ENCODE measurements around the gene ENKUR. TPM values are rescaled to one million over a fixed set of nuclear protein-coding genes. Genes with fewer than 3 reads are reported as not detected.

ENKUR gene
- total and polyA plus RNA-seq, 4 donors: 0.08 to 0.15 (median 0.13) TPM

DNA sequence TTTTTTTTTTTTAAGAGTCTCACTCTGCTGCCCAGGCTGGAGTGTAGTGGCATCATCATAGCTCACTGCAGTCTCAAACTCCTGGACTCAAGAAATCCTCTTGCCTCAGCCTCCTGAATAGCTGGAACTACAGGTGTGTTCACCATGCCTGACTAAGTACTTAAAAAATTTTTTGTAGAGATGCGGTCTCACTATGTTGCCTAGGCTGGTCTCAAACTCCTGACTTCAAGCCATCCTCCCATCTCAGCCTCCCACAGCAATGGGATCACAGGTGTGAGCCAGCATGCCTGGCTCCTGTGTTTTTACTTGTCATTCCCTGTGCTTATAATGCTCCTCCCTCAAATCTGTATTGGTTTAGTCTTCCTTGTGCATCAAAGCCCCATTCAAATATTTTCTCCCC lies 47.2 kb upstream of the ENKUR start (continued):
- TF ChIP-seq FOXA1 (IDR thresholded peaks at IDR 0.05) (no peak), RXRA (IDR thresholded peaks at IDR 0.05) (no peak), GABPA (IDR thresholded peaks at IDR 0.05 in 1 of 2, conservative IDR thresholded peaks at IDR 0.05 in 1 of 2) (no peak)

DNA sequence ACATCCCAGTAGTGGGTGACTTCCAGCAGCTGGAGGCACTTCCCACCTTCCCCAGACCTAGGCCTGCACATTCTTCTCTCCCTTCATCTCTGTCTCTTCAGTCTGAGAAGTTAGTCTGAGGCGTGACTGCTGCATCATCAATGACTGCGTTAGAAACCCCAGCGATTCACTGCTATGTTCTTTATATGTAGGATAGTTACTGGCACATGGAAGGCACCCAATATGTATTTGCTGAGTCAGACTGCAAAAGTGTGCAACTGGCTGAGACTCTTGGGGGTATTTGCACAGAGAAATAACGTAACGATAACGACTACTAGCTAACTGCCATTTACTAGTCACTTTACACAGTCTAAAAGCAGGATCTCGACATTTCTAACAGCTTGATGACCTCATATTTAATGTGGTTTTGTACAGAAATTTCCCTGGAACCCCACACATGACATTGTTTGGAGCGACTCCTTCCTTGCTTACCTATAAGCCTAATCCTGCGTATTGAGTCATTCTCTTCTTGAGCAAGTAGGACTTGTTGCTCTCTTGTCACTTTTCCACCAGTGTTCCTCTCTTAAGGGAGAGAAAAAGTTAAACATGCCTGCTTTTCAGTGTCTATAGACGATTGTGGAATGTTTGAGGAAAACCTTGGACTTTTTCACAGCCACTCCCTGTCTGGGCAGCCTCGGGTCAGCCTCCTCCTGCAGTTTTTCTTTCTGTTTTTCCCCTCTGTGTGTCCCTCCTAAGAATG lies 45.9 kb upstream of the ENKUR start:
- Histone ChIP-seq H3K4me1 (ENCODE audit: control insufficient read depth in 4 of 4, insufficient read depth in 4 of 4, low read length in 3 of 4) (peaks cover 2 to 22% (median 3%) of the 10 kb centered on the region in 4 donors), H3K27me3 (ENCODE audit: control insufficient read depth in 4 of 4, insufficient read depth in 4 of 4, low read length in 3 of 4) (no peaks in the 10 kb centered on the region), H3K9ac (ENCODE audit: low read depth in 1 of 2, low read length in 2 of 2) (peak overlapping the region; percentile 83 to 88), H3K36me3 (ENCODE audit: control insufficient read depth in 4 of 4, insufficient read depth in 3 of 4, low read depth in 1 of 4, low read length in 3 of 4) (no peaks in the 10 kb centered on the region), H3K9me3 (ENCODE audit: control insufficient read depth in 4 of 4, low read length in 3 of 4) (no peaks in the 10 kb centered on the region), H3K27ac (ENCODE audit: low read depth in 1 of 2, low read length in 2 of 2) (peak overlapping the region; percentile 91 to 98), H3K4me3 (ENCODE audit: low read depth in 1 of 3, low read length in 3 of 3) (peak overlapping the region in 2 of 3 donors; percentile 32 to 59)
- WGBS: 54% methylated on average over 11 of the region's 11 CpGs
- TF ChIP-seq YY1 (IDR thresholded peaks at IDR 0.05) (no peak), EGR1 (IDR thresholded peaks at IDR 0.05; ENCODE audit: low read depth in 2 of 2) (no peak), HNF4G (IDR thresholded peaks at IDR 0.05) (no peak), SP1 (IDR thresholded peaks at IDR 0.05) (no peak), RAD21 (IDR thresholded peaks at IDR 0.05) (no peak), TAF1 (conservative IDR thresholded peaks at IDR 0.05) (no peak), GABPA (IDR thresholded peaks at IDR 0.05 in 1 of 2, conservative IDR thresholded peaks at IDR 0.05 in 1 of 2) (no peak), FOXA2 (IDR thresholded peaks at IDR 0.05) (no peak), RXRA (IDR thresholded peaks at IDR 0.05) (no peak), NR2F2 (IDR thresholded peaks at IDR 0.05) (no peak)
- TF ChIP-seq, protein P1, sequence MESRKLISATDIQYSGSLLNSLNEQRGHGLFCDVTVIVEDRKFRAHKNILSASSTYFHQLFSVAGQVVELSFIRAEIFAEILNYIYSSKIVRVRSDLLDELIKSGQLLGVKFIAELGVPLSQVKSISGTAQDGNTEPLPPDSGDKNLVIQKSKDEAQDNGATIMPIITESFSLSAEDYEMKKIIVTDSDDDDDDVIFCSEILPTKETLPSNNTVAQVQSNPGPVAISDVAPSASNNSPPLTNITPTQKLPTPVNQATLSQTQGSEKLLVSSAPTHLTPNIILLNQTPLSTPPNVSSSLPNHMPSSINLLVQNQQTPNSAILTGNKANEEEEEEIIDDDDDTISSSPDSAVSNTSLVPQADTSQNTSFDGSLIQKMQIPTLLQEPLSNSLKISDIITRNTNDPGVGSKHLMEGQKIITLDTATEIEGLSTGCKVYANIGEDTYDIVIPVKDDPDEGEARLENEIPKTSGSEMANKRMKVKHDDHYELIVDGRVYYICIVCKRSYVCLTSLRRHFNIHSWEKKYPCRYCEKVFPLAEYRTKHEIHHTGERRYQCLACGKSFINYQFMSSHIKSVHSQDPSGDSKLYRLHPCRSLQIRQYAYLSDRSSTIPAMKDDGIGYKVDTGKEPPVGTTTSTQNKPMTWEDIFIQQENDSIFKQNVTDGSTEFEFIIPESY (IDR thresholded peaks at IDR 0.05): no peak
- TF ChIP-seq, protein P2, sequence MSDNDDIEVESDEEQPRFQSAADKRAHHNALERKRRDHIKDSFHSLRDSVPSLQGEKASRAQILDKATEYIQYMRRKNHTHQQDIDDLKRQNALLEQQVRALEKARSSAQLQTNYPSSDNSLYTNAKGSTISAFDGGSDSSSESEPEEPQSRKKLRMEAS (IDR thresholded peaks at IDR 0.05): no peak
- TF ChIP-seq, protein P3, sequence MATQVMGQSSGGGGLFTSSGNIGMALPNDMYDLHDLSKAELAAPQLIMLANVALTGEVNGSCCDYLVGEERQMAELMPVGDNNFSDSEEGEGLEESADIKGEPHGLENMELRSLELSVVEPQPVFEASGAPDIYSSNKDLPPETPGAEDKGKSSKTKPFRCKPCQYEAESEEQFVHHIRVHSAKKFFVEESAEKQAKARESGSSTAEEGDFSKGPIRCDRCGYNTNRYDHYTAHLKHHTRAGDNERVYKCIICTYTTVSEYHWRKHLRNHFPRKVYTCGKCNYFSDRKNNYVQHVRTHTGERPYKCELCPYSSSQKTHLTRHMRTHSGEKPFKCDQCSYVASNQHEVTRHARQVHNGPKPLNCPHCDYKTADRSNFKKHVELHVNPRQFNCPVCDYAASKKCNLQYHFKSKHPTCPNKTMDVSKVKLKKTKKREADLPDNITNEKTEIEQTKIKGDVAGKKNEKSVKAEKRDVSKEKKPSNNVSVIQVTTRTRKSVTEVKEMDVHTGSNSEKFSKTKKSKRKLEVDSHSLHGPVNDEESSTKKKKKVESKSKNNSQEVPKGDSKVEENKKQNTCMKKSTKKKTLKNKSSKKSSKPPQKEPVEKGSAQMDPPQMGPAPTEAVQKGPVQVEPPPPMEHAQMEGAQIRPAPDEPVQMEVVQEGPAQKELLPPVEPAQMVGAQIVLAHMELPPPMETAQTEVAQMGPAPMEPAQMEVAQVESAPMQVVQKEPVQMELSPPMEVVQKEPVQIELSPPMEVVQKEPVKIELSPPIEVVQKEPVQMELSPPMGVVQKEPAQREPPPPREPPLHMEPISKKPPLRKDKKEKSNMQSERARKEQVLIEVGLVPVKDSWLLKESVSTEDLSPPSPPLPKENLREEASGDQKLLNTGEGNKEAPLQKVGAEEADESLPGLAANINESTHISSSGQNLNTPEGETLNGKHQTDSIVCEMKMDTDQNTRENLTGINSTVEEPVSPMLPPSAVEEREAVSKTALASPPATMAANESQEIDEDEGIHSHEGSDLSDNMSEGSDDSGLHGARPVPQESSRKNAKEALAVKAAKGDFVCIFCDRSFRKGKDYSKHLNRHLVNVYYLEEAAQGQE (IDR thresholded peaks at IDR 0.05): no peak
- TF ChIP-seq, protein P4, sequence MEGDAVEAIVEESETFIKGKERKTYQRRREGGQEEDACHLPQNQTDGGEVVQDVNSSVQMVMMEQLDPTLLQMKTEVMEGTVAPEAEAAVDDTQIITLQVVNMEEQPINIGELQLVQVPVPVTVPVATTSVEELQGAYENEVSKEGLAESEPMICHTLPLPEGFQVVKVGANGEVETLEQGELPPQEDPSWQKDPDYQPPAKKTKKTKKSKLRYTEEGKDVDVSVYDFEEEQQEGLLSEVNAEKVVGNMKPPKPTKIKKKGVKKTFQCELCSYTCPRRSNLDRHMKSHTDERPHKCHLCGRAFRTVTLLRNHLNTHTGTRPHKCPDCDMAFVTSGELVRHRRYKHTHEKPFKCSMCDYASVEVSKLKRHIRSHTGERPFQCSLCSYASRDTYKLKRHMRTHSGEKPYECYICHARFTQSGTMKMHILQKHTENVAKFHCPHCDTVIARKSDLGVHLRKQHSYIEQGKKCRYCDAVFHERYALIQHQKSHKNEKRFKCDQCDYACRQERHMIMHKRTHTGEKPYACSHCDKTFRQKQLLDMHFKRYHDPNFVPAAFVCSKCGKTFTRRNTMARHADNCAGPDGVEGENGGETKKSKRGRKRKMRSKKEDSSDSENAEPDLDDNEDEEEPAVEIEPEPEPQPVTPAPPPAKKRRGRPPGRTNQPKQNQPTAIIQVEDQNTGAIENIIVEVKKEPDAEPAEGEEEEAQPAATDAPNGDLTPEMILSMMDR (IDR thresholded peaks at IDR 0.05; ENCODE audit: low read depth, low read length, missing input control): no peak
- no peak for DNase-seq (ENCODE audit: low spot score)

Data from liver (tissue), 9 donors.